Measurements from ENCODE around the gene HIVEP3. TPM values are rescaled to one million over a fixed set of nuclear protein-coding genes. Genes with fewer than 3 reads are reported as not detected.

The HIVEP3 gene
- total RNA-seq, 1 donor from 2014 or later: 5.8 TPM

DNA sequence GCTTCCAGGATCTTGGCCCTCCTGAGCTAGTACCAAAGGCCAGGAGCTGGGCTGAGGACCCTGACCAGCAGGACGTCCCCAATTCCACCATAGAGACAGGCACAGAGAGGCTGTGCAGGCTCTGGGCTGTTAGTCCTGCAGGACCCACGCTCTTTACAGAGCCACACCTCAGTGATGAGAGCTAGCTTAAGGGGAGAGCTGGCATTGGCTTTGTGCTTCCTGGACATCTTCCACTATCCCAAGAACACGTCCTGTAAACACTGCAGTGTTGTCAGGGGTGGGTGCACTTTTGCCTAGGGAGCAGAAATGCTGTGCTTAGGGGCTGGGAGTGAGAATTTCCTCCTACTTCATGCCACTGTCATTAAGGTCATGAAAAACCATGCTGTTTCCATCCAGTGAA lies 342.5 kb downstream of the HIVEP3 start:
- no peaks in the 10 kb centered on the region for H3K27me3 ChIP-seq (ENCODE audit: control insufficient read depth, insufficient read depth, low read length)
- DNase-seq (ENCODE audit: low read depth): no peak
- no peak overlapping the region for H3K4me3 ChIP-seq (ENCODE audit: low read depth, low read length)
- TF ChIP-seq, protein P1, sequence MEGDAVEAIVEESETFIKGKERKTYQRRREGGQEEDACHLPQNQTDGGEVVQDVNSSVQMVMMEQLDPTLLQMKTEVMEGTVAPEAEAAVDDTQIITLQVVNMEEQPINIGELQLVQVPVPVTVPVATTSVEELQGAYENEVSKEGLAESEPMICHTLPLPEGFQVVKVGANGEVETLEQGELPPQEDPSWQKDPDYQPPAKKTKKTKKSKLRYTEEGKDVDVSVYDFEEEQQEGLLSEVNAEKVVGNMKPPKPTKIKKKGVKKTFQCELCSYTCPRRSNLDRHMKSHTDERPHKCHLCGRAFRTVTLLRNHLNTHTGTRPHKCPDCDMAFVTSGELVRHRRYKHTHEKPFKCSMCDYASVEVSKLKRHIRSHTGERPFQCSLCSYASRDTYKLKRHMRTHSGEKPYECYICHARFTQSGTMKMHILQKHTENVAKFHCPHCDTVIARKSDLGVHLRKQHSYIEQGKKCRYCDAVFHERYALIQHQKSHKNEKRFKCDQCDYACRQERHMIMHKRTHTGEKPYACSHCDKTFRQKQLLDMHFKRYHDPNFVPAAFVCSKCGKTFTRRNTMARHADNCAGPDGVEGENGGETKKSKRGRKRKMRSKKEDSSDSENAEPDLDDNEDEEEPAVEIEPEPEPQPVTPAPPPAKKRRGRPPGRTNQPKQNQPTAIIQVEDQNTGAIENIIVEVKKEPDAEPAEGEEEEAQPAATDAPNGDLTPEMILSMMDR (IDR thresholded peaks at IDR 0.05; ENCODE audit: insufficient read depth, low read length, poor library complexity, severe bottlenecking): no peak
- peaks cover 1% of the 10 kb centered on the region for H3K36me3 ChIP-seq (ENCODE audit: control insufficient read depth, insufficient read depth, low read length)

DNA sequence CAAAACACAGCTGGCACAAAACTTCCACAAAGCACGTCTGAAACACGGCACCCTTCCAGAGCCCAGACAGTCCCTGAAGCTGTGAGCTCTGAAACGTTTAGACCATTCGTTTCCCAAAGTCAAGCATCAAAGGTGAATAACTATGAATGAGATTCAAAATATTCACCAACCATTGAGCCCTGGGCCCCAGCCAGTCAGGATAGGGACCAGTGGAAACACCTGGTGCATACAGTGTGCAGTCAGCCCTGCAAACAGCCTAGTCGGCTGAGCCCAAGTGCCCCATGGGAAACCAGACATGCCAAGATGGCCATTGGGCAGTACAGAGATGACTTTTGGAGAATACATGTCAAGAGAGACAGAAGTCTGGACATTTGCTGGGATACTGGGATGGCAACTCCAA lies 343.9 kb downstream of the HIVEP3 start:
- DNase-seq (ENCODE audit: low read depth): no peak
- Histone ChIP-seq H3K4me3 (ENCODE audit: low read depth, low read length) (no peak overlapping the region), H3K36me3 (ENCODE audit: control insufficient read depth, insufficient read depth, low read length) (peaks cover 1% of the 10 kb centered on the region), H3K27me3 (ENCODE audit: control insufficient read depth, insufficient read depth, low read length) (no peaks in the 10 kb centered on the region)
- TF ChIP-seq, protein P1 (IDR thresholded peaks at IDR 0.05; ENCODE audit: insufficient read depth, low read length, poor library complexity, severe bottlenecking): no peak

DNA sequence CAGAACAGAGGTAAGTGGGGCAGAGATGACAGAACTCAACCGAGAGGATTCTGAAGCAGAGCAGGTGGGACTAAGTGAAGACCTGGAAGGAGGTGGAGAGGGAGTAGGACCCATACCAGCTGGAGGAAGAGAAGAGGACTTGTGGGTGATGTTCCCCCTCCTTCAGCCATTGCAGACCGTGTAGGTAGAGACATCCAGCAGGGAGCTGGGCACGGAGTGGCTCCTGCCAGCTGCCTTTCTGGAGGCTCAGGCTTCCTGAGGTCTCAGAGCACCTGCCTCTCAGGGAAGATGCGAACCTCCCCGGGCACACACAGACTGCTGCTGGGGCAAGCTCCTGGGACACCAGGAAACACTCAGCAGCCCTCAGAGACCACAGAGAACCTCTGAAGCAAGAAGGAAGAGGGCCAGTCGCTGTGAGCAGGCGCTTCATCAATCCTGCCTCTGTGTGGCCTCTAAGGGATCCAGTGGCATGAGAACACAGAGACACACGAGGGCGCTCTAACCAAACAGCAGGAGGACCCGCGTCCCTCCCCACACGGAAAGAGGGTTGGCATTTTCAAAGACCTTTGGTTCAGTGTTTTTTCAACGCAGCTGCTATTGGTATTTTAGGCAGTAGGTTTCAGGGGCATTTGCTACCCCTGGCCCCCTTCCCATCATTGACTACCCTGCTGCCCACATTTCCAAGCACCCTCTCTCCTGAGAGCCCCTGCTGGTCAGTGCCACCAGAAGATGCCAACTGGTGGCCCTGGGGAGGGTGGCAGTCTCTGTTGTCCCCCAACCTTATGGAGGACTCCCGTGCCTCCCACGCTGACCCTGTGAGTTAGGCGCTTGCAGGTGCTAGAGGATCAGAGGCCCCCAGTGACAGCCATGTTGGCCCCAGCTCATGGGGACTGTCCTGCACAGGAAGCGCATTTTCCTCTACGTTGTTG lies 344.7 kb downstream of the HIVEP3 start:
- TF ChIP-seq, protein P1 (IDR thresholded peaks at IDR 0.05; ENCODE audit: insufficient read depth, low read length, poor library complexity, severe bottlenecking): peak; percentile 90
- no peak overlapping the region for H3K4me3 ChIP-seq (ENCODE audit: low read depth, low read length)
- H3K36me3 ChIP-seq (ENCODE audit: control insufficient read depth, insufficient read depth, low read length): peaks cover 1% of the 10 kb centered on the region
- no peaks in the 10 kb centered on the region for H3K27me3 ChIP-seq (ENCODE audit: control insufficient read depth, insufficient read depth, low read length)
- peak; percentile 28 for DNase-seq (ENCODE audit: low read depth)

DNA sequence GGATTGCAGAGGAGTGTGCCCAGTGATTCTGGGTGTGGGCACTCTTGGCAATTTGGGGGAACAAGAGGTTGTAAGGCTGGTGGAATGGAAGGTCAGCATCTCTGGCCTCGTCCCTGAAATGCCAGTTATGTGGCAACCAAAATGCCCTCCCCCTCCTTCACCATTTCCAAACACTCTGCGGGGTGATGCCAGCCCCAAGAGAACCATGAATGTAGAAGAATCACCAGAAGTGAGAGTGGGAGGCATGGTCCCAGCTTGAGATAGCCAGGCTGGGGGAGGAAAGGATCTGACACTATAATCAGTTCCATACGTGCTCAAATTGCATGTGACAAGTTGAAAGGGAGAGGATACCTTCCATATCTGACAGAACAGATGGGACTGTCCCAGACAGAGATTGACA lies 345.5 kb downstream of the HIVEP3 start:
- TF ChIP-seq, protein P1 (IDR thresholded peaks at IDR 0.05; ENCODE audit: insufficient read depth, low read length, poor library complexity, severe bottlenecking): no peak
- DNase-seq (ENCODE audit: low read depth): no peak
- peaks cover 1% of the 10 kb centered on the region for H3K36me3 ChIP-seq (ENCODE audit: control insufficient read depth, insufficient read depth, low read length)
- no peak overlapping the region for H3K4me3 ChIP-seq (ENCODE audit: low read depth, low read length)
- no peaks in the 10 kb centered on the region for H3K27me3 ChIP-seq (ENCODE audit: control insufficient read depth, insufficient read depth, low read length)

DNA sequence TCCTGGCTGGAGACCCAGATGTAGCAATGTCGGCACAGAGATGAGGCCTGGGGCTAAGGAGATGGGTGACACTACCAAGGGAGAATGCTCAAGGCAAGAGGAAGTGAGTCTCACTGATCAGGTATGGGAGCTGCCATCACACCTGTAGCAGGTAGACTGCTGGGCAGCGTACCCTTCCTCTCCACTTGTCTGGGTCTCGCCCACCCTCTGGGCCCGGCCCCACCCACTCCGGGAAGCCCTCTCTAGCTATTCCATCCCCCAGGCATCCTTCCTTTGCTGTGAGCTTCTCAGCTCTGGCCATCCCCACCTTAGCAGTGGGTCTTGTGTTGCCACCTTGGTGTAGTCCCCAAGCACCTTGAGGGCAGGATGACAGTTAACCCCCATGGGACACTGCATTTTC lies 346.5 kb downstream of the HIVEP3 start:
- DNase-seq (ENCODE audit: low read depth): no peak
- no peaks in the 10 kb centered on the region for H3K27me3 ChIP-seq (ENCODE audit: control insufficient read depth, insufficient read depth, low read length)
- TF ChIP-seq, protein P1 (IDR thresholded peaks at IDR 0.05; ENCODE audit: insufficient read depth, low read length, poor library complexity, severe bottlenecking): no peak
- H3K36me3 ChIP-seq (ENCODE audit: control insufficient read depth, insufficient read depth, low read length): peaks cover 1% of the 10 kb centered on the region
- no peak overlapping the region for H3K4me3 ChIP-seq (ENCODE audit: low read depth, low read length)
